GM19023 (cell line): ENCODE data around the gene PITPNC1.

Experiments
- ATAC-seq: cut with Tn5 transposase; IDR thresholded peaks from one replicate; pipeline ENCODE4 v1.9.1; 2021; ENCODE audit warnings: mild to moderate bottlenecking, moderate library complexity; ENCODE audit not compliant: unreplicated experiment

Gene PITPNC1

GRCh38 chr17:67531291-67531690 lies 154.2 kb downstream of the PITPNC1 start:
- ATAC-seq, result peak; percentile 84

DNA sequence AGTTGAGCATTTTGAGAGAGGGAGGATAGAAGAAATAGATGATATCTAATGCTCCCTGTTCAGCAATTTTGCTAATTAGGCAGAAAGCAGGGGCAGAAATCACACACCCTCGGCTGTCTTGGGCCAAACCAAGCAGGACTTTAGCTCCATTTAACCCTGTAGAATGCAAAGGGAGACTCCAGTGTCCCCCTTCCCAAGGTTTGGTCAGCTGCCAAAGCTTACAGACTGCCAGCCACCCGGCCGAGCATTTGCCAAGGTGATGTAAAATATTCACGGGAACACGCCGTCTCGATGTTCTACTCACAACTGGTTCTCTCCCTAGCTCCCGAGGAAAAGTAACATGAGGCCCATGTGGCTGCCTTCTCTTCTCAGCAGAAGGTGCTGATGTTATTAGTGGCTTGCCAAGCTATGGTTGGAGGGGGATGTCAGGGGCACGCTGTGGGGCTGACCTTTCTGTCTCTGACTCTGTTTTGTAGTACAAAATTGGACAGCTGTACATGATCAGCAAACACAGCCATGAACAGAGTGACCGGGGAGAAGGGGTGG lies 155.3 kb downstream of the PITPNC1 start:
- no peak for ATAC-seq

DNA sequence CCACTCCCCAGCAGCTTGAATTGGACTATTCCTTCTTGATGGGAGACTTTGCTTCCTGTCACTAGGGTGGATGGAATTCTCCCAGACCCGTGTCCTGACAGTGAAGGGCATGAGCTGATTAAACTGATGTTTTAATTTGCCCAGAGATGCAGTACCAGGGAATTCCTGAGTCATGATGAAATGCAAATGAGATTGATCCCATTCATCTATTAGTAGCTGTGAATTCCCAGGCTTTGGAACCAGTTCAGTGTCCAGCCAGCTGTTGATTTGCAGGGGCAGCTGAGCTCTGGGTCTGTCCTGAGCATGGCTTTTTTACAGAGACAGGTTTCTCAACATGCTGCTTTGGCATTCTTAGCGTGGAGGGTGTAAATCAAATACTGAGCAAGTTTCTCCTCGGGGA lies 157.9 kb downstream of the PITPNC1 start:
- no peak for ATAC-seq

- no peak for ATAC-seq
Observed at GRCh38 chr17:67542219-67543114, 165.4 kb downstream of the PITPNC1 start.

DNA sequence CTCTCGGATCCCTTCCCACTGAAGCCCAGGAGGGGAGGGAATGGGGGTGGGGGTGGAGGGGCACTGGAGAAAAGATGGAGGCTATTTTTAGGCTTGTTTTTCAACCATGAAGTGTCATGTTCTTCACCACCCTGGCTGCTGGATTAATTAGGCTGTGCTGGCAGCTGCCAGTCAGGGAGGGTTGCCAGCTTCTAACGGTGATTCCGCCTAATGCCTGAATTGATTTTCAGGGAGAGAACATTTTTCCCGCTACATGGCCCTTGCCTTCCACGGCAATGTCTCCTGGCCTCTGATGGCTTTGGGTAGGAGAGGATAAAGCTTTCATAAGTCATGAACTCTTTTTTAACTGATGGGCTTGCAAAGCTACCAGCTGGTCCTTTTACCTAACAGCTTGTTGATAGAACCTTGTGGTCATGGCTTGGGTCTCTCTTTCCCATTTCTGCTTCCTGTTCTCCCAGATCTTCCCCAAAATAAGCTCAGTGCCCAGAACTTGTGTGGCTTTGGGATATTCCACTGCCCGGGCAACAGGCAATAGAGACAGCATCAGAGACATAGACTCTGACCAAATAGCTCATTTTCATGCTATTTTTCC lies 167.4 kb downstream of the PITPNC1 start:
- ATAC-seq, result no peak

DNA sequence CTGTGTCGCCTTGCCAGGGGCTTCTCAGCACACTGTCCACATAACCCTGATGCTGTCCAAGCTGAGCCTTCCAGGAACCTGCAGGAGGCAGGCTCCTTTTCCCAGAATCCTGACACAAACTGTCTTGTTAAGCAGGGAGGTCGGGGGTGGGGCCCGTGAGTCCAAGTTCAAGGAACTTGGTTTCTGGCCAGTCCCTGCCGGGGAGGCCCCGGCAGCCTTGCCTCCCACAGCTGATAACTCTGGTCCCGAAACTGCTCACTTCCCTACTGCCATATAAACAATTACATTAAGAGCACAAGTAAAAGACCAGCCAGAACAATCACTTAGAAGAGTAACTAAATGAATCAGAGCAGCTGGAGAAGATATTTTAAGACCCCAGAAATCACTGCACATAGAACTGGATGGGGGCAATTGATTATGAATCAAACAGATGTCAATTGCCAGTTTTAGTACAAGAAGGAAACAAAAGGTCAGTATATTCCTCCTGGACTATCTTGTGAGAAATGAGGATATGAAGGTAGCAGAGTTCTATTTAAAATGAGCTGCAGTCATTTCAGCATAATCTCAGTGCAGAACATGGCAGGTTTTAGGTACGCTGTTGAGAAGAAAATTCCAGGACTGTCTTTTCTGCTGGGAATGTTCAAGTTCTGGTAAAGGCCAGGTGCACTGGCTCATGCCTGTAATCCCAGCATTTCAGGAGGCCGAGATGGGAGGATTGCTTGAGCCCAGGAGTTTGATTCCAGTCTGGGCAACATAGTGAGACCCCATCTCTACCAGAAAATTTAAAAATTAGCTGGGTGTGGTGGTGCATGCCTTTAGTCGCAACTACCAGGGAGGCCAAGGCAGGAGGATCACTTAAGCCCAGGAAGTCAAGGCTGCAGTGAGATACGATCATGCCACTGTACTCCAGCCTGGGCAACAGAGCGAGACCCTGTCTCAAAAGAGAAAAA lies 169.8 kb downstream of the PITPNC1 start:
- peak; percentile 87 for ATAC-seq

DNA sequence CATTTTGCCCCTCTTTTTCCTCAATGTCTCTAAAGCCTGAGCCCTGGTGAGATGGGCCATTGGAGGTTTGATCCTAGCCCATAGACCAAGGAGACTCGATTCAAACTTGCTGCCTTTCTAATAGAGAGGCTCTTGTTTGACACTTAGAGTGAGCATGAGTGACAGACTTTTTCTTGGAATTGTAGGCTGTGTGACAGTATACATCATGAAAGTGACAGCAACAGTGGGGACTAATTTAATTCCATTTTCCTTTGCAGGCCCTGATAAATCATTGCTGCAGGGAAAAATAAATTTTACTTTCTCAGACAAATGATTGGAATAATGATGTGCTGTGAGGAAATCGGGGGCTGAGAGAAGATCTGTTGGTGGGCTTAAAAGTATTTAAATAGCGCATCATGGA lies 171.6 kb downstream of the PITPNC1 start:
- no peak for ATAC-seq

DNA sequence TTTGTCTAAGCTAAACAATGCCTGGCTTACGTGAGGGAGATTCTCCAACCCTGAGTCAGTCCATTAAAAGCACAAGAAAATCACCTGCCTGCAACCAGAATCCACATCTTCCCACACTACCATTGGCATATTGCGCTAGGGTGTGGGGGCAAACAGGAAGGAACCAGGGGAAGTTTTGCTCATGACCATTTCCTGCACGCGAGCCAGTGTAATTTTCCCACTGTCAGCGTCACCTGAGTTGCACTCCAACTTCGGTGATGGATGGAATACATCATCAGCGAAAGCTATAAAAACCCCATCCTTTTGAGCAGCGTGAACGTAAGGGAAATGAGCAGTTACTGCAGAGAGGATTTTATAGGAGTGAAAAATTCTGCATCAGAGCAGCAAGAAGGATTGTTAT lies 172.7 kb downstream of the PITPNC1 start:
- no peak for ATAC-seq

DNA sequence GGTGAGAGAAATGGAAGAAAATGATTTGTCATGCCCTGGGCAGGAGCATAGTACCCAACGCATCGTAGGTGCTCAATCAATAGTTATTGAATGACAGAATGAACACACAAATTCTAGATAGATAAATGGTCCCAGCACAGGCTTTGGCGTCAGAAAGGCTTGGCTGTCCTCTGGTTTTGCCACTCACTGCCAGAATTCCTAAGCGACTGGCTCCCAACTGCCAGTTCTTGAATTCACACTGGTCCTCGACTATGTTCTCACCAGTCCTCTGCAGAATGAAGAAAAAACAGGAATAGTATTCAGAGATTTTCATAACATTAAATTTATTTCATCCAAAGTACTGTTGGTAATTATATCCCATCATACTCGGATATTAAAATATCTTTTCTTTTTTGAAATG lies 177.6 kb downstream of the PITPNC1 start:
- no peak for ATAC-seq

GRCh38 chr17:67555855-67556254 lies 178.8 kb downstream of the PITPNC1 start:
- no peak for ATAC-seq

DNA sequence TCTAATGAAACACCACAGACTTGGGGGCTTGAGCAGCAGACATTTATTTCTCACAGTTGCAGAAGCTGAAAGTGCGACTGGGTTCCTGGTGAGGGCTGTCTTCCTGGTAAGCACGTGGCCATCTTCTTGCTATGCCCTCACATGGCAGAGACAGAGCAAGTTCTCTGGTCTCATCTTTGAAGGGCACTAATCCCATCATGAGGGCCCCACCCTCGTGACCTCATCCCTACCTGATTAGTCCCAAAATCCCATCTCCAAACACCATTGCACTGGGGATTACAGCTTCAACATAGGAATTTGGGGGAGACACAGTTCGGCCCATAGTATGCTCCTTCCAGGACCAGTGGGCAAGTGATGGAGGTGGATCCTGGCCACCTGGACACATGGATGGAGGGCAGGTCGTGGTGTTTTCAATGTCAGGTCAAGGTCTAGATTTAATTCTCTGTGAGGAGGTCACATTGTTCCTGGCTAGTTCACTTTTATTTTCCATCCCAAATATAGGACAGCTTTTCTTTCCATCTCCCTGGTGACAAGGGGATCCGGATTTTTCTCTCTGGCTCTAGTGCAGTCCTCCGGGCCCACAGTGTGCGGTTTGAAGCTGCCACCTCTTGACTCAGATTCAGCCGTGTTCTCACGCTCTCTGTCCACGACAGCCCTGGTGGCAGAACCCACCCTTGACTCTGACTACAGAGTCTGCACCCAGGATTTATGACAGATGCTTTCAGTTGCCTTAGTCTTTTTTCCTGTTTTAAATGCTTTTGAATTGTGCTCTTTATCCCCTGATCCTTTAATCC lies 180.2 kb downstream of the PITPNC1 start:
- ATAC-seq, result no peak

- ATAC-seq, result no peak
Observed at GRCh38 chr17:67557921-67558320, 180.8 kb downstream of the PITPNC1 start.

DNA sequence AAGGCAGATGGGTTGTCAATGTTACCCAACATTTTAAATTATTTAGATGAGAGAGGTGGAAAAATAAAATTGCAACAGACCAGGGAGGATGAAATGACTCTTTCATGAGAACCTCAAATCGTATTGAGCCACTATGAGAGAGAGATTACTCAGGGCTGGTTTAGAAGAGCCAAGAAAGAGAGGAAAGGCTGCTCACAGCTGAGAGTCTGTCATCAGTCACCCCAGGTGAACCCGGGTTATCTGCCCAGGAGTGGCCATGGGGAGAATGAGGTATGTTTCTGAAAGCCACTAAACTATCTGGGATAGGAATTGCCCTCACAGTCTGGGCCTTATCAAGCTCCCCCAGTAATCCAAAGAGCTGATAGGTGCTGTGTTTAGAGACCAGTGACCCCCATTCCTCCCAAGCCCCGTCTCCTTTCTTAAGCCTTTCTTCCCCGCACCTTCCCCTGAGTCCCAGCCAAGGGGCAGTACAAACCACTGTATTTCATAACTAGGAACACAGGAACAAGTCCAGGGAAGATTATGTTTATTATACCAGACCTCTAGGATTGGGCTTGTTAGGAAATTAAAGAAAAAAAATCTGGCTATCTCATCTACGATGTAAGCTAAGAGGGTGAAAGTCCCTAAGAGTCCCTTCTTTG lies 181.8 kb downstream of the PITPNC1 start:
- no peak for ATAC-seq

- no peak for ATAC-seq
Observed at GRCh38 chr17:67559381-67559966, 182.4 kb downstream of the PITPNC1 start.

GRCh38 chr17:67562005-67562404 lies 184.9 kb downstream of the PITPNC1 start:
- no peak for ATAC-seq

- ATAC-seq, result no peak
Observed at GRCh38 chr17:67563692-67564228, 186.7 kb downstream of the PITPNC1 start.

GRCh38 chr17:67565068-67565467 lies 188.0 kb downstream of the PITPNC1 start:
- ATAC-seq, result no peak

- no peak for ATAC-seq
Observed at GRCh38 chr17:67566656-67567055, 189.6 kb downstream of the PITPNC1 start.

DNA sequence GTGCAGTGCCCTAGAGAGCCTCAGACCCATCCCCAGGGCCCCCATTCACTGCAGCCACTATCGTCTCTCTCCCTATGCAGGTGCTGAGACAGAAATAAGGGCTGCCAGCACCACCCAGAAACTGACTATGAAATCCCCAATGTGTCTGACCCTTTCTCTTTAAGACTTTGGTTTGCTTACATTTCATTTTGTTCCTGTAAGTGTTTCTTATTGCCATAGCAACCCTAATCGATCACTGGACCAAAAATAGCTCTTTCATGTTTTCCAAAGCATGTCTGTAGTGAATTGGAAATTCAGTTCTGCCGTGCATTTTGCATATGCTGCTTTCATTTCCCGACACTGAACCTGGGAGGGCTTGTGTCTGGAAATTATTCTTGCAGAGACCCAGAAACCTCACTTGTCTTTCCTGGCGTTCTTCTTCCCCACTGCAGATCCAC lies 192.0 kb downstream of the PITPNC1 start:
- ATAC-seq, result no peak
